GM18861 (cell line): ENCODE measurements around the gene CXXC5.

ENCODE experiments used
- ATAC-seq: cut with Tn5 transposase; IDR thresholded peaks from one replicate; pipeline ENCODE4 v1.9.1; 2021; ENCODE audit not compliant: unreplicated experiment

The CXXC5 gene

DNA sequence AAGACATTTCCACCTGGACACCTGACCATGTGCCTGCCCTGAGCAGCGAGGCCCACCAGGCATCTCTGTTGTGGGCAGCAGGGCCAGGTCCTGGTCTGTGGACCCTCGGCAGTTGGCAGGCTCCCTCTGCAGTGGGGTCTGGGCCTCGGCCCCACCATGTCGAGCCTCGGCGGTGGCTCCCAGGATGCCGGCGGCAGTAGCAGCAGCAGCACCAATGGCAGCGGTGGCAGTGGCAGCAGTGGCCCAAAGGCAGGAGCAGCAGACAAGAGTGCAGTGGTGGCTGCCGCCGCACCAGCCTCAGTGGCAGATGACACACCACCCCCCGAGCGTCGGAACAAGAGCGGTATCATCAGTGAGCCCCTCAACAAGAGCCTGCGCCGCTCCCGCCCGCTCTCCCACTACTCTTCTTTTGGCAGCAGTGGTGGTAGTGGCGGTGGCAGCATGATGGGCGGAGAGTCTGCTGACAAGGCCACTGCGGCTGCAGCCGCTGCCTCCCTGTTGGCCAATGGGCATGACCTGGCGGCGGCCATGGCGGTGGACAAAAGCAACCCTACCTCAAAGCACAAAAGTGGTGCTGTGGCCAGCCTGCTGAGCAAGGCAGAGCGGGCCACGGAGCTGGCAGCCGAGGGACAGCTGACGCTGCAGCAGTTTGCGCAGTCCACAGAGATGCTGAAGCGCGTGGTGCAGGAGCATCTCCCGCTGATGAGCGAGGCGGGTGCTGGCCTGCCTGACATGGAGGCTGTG is 32.4 kb downstream of the CXXC5 start:
- no peak for ATAC-seq

DNA sequence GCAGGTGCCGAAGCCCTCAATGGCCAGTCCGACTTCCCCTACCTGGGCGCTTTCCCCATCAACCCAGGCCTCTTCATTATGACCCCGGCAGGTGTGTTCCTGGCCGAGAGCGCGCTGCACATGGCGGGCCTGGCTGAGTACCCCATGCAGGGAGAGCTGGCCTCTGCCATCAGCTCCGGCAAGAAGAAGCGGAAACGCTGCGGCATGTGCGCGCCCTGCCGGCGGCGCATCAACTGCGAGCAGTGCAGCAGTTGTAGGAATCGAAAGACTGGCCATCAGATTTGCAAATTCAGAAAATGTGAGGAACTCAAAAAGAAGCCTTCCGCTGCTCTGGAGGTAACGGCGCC is 32.9 kb downstream of the CXXC5 start:
- ATAC-seq: no peak

DNA sequence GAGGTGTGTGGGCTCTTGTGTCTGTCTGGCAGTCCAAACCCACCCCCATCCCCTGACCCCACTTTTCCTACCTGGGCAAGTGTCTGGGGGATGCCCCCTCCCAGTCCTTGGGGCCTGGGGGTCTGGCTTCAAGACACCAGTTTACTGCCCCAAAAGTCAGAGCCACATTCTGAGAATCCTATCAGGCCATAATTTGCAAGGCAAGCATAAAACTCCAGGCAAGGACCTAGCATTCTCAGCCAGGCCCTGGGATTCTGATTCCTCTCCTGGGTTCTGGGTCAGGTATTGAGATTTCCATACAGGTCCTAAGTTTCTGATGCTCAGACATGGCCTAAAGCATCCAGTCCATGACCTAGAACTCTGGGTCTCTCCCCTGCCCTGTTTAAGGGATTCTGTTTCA is 33.3 kb downstream of the CXXC5 start:
- ATAC-seq: no peak

DNA sequence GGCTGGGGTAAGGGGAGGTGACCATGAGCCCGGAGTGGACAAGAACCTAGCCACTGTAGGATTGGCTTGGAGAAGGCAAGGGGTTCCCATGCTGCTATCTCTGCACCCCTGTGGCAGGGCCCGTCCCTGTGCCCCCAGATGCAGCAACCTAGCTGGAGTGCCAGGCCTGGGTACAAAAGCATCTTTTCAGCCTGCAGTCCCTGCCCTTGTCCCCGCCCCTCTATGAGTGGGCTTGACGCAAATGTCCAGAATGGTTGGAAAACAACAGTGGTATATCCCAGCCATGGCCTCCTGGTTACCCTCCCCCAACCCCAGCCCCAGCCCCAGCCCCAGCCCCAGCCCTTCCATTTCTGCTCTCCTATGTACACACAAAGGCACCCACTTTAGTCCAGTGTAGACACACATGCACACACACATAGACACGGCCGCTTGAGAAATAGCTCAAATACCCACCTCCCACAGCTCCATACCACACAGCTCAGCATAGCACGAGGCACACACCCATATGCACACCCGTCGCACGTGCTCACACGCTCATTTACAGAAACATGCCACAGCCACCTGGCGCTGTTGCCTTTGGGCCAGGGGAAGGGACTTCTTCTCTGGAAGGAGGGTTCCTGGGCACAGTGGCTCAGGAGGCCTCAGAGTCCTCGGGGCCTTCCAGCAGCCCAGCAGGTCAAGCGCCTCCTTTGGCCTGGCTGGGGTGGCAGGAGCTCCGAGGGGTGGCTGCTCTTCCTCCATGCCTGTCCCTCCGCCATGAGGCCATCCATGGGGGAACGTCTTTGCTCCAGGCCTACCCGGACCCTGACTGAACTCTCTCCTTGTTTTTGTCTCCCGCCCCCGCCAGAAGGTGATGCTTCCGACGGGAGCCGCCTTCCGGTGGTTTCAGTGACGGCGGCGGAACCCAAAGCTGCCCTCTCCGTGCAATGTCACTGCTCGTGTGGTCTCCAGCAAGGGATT is 34.1 kb downstream of the CXXC5 start:
- no peak for ATAC-seq

DNA sequence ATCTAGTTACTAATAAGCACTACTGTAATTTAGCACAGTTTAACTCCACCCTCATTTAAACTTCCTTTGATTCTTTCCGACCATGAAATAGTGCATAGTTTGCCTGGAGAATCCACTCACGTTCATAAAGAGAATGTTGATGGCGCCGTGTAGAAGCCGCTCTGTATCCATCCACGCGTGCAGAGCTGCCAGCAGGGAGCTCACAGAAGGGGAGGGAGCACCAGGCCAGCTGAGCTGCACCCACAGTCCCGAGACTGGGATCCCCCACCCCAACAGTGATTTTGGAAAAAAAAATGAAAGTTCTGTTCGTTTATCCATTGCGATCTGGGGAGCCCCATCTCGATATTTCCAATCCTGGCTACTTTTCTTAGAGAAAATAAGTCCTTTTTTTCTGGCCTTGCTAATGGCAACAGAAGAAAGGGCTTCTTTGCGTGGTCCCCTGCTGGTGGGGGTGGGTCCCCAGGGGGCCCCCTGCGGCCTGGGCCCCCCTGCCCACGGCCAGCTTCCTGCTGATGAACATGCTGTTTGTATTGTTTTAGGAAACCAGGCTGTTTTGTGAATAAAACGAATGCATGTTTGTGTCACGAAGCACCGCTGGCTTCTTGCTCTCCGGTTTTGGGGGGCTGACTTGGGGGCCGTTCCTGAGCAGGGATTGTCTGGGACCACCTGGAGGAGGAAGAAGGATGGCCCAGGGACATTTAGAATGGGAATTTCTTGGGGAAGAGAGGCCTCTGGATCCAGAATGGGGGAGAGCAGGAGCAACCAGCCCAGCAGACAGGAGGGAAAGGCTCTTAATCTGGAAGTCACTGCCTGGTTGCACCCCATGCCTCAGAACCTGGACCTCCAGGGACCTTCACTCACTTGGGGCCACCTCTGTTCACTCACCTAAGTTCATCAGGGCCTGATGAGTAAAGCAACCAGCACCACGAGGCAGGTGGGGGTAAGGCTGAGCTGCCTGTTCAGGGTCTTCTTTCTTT is 35.4 kb downstream of the CXXC5 start:
- no peak for ATAC-seq

DNA sequence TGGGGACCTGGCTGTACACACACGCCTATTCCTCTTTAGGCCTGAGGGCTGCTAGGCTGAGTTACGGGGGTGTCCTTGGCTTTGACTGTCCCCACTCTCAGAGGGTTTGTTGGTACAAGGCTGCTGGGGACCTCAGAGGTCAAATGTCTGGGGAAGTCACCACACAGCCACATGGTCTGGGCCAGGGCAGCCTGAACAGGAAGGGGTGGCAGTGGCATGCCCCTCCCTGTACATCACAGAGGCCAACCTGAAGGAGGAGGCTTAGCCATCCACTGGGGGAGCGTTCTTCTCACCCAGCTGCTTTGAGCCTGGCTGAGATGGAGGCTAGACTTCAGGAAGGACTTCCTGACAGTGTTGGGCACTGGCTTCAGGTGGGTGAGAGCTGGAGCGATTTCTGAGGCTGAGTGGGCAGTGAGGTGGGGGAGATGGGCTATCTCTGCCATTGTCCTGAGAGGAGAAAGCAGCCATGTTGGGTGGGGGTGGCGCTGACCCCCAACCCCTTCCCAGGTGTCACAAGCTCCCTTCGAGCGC is 36.3 kb downstream of the CXXC5 start:
- ATAC-seq: no peak

DNA sequence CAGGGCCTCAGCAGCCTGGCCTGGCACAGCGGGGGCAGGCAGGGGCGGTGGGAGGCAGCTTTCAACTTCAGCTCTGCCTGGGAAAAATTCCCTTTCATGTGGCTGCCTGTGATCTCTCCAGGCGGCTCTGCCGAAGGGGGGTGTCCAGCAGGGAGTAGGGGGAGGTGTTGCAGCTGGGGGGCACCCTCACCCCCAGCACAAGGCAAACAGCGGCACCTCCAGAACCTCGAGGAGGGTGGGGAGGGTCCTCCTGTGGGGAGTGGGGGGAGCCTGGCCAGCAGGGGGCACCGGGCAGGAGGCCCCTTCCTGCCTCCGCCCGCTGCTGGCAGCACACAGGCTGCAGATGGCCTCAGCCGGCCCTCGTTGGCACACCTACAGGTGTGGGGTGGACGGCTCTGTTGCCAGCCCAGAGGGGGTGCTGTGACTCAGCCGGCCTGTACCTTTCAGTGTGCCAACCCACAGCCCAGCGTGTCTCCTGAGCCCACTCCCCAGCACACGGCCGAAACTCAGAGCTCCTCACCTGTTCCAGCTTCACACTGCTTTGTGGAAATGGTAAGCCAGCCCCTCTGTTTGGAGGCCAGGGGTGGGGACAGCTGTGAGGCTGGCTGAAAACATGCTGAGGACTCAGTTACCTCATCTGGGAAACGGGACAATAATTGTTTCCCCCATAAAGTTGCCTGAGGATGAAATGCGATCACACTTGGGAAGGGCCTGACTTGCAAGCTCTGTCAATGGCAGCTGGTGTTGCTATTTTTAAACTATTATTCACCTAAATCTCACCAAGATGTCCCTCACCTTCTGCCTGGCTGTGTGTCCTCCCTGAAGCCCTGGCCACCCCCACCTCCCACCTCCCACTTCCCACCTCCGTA is 37.0 kb downstream of the CXXC5 start:
- ATAC-seq: no peak

DNA sequence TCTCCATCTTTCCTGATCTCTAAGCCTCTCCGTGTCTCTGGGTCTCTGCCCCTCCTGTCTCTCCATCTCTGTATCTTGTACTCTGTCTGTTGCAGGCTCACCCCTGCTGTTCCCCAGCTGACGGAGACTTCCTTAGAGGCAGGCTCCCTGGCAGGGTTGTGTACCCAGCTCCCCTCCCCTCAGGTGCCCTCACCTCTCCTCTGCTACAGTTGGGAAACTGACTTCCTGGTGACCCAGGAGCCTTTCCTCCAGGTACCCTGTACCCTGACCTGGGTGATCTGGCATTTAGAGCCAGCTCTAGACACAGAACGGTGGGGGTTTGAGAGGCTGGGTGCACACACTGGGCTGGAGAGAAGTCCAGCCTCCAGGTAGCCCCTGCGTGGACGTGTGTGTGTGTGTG is 37.7 kb downstream of the CXXC5 start:
- ATAC-seq: no peak

DNA sequence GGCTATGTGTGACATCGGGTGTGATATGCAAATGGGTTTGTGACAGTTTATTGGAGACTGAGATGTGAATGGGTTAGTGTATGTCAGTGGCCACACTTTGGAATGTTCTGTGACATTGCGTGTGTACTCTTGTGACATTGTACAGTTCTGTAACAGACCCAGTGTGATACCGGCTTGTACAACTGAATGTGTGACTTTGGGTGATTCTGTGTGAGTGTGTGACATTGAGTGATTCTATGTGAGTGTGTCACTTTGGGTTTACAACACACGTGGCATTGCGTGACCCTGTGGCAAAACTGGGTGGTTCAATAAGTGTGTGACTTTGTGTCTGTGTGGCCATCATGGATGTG is 38.2 kb downstream of the CXXC5 start:
- ATAC-seq: no peak

DNA sequence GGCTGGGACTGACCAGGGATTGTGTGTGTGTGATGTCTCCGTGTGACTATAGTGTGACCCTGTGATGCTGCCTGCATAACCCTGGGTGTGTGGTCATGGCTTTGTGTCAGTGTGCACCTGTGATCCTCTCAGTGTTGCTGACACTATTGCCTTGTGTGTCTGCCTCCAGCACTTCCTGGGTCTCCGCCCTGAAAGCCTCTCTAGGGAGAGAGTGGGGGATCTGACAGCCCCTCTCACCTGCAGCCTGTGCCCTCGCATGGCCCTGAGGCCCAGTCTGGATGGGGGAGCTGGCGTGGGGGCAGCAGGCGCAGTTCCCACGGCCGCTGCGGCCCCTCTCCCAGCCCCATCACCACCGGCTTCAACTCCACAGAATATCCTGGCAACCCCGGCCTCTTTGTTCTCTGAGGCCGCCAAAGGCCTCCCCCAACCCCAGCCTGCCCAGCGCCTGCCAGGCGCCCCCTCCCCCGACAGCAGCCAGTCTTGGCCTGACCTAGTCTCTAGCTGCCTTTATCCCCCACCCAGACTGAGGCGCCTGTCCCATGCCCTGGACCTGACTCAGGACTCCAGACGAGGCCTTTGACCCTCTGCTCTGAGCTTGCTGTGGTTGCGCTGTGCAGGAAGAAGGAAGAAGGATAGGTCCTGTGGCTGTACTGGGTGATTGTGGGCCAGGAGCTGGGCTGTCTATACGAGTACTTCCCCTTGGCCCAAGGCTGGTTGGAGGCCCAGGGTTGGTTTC is 38.7 kb downstream of the CXXC5 start:
- no peak for ATAC-seq

DNA sequence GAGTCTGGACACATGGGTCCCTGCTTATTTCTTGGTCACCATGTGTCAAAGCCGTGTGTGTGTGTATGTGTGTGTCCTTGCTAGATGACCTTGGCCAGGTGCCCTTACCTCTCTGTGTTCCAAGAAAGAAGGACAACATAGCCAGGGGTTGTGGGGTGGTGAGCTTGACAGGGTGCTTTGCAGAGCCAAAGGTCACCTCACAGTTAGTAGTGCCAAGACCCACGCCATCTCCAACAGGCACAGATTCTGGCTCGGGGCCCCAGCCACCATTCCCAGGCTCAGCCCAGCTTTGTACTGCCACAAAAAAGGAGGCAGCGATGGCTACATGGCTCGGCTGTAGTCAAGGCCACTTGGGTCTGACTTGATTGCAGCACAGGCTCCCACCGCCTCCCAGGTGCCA is 39.5 kb downstream of the CXXC5 start:
- ATAC-seq: no peak

DNA sequence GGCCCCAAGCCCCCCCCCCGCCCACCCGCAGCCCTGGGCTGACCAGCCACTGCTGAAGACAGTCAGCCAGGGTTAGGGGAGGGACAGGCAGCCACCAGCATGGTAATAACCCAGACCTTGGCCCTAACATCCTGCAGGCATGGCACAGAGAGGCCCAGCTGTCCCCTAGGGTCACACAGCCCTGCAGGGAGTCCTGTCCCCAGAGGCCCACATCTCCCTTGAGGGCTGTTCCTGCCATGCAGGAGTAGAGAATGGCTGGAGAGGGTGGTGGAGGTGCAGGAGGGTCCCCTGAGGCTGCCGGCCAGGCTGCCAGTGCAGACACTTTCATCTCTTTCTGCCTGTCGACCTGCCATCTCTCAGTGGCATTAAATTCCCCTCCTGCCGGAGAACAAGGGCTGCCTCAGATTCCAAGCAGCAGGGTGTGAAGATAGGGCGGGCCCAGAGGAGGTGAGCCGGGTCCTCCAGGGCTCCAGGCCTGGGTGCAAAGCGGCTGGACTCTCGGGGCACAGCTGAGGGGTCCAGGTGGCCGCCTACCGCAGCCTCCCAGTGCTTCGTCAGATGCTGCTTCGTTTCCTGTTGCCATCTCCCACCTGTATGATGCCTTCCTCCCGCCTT is 40.0 kb downstream of the CXXC5 start:
- ATAC-seq: no peak

DNA sequence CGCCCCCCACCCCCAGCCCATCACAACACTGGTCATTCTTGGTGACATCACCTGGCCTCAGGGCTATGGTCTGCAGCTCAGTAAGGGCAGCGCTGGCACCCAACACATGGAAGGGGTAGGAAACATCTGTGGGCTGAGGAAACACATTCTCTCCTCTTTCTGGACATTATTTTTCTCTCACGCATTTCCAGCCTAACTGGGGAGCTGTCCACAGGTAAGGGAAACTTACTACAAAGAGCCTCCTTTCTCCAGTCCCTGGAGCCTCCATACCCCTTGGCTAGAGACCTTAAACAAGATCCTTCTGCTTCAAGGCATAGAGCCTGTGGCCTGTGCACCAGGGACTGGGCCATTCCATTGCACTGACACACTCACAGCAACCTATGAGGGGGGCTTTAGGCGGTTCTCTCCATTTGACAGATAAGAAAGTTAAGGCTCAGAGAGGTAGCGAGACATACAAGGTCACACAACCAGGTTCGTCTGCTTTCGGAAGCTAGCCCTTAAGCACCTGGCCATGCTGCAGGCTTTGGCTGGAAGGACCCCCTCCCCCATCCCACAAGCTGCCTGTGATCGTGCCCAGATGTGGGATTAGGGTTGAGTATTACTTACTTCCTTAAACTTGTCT is 40.7 kb downstream of the CXXC5 start:
- ATAC-seq: no peak

DNA sequence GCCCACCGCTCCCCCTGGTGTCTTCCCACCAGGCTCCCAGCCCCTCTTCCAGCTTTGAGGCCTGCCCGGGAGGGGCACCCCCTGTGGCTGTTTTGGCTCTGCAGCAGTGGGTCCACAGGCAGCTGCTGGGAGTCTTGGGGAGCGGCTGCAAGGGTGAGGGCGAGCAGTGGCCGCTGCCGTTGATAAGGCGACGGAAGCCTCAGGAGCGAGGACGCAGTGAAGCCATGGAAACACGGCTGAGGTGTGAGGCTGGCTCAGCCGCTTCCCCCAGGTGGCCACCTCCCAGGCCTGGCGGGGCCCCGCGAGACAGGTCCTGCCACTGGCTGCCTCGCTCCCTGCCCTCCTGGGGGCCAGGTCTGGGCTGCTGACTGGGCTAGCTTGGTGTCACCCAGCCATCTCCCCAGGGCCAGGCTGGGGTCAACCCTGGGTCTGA is 41.5 kb downstream of the CXXC5 start:
- no peak for ATAC-seq

DNA sequence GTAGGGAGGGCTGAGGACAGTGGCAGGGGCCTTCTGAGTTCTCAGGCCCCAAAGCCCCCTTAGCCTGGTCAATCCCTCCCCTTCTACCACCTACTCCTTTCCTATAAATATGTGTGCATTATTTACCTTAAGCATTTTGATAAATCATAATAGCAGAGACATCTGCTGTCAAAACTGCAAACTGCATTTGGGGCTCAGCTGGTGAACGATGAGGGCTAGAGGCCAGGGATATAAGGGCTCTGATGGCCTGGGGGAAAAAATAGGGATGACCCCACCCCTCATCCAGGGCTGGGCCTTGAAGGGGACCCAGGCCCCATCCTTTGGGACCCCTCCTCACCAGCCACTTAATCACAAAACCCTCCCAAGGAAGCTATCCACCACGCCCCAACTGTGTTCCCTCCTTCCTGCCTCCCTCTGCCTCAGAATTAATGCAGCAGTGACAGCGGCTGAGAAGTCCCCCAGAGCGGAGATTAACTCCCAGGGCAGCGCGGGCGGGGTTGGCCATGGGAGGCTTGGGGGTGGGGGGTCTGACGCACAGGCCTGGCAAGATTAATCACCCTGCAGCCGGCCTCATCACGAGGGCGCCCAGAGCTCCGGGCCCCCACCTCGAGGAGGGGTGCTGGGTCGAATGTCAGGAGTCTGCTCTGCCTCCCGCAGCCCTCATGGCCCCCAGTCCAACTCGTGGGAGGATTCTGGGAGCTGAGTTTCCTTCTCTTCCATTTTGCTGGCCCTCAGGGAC is 42.1 kb downstream of the CXXC5 start:
- no peak for ATAC-seq

DNA sequence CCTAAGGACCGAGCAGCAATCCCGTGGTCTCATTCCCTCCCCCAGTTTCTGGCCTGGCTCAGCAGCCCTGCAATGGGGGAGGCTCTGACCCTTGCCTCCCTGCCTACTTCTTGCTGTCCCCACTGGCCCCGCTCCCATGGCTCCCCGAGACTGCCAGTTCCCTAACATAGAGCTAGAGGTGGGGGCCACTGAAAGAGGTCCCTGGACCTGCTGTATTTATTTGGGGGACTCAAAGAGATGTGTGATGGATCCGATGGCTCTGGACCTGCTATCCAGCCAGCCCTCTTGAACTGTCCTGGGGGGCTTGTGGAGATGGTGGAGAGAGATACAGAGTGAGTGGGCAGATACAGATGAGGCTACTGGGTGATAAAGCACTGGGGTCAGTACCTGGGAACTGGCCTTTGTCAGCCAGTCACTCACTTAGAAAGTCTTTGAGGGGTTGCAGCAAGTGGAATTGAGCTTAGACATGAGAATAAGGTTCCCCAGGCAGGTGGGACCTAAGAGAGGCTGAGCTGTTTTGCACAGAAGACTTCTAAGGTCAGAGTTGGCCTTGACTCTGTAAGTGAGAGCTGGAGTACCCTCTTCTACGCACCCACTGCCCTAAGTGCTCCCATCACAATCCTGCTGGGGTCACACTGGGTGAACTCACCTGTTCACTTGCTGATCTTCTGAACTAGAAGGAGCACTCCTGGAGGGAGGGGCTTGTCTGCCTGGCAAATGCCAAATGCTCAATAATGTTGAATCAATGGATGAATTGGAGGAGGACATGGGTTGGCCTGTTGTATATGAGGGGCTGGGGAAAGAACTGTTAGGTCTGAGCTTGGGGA is 42.9 kb downstream of the CXXC5 start:
- no peak for ATAC-seq

DNA sequence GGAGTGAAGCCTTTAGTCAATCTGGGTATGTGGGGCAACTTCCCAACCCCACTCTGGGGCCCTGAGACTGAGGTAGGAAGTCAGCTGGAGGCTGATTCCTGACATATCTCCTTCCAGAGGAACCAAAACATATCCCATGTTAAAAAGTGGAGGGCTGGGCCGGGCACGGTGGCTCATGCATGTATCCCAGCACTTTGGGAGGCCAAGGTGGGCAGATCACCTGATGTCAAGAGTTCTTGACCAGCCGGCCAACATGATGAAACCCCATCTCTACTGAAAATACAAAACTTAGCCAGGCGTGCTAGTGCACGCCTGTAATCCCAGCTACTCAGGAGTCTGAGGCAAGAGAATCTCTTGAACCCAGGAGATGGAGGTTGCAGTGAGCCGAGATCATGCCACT is 44.0 kb downstream of the CXXC5 start:
- no peak for ATAC-seq
